ENCODE data around the gene SLC12A4.
"Not testable (repeated sequence)": the region's sequence is repeated elsewhere in the genome, so short reads cannot be mapped to it uniquely, and the experiment has no call there.

DNA sequence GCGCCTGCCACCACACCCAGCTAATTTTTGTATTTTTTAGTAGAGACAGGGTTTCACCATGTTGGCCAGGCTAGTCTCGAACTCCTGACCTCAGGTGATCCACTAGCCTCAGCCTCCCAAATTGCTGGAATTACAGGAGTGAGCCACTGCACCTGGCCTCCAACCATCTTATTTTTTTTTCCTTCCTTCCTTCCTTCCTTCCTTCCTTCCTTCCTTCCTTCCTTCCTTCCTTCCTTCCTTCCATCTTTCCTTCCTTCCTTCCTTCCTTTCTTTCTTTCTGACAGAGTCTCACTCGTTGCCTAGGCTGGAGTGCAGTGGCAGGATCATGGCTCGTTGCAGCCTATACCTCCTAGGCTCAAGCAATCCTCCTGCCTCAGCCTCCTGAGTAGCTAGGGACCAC is 41.4 kb upstream of the SLC12A4 start:
- not testable (repeated sequence) for TF ChIP-seq EZH2 (IDR thresholded peaks at IDR 0.05; ENCODE audit: borderline replicate concordance, low read depth, low read length, poor library complexity, severe bottlenecking); CTCF (conservative IDR thresholded peaks at IDR 0.05; ENCODE audit: low read depth, low read length)
